ENCODE measurements around the gene MARCHF9. TPM values are rescaled to one million over a fixed set of nuclear protein-coding genes. Genes with fewer than 3 reads are reported as not detected.

Gene MARCHF9
- total RNA-seq, 1 donor from 2014 or later, result 3.6 TPM

GRCh38 chr12:57782608-57783465 lies 27.9 kb downstream of the MARCHF9 start, which contains the start of gene TSFM:
TSFM (plus strand) TSS chr12:57782787; CDS start chr12:57782802, 15 bp downstream.
- DNase-seq (ENCODE audit: low spot score), result peak; percentile 95
- ATAC-seq, result peak; percentile 99

- ATAC-seq (no peak), DNase-seq (ENCODE audit: low spot score) (no peak)
Measured at GRCh38 chr12:57783466-57783801, 28.5 kb downstream of the MARCHF9 start.

GRCh38 chr12:57783861-57784260 lies 29.0 kb downstream of the MARCHF9 start:
- ATAC-seq (no peak), DNase-seq (ENCODE audit: low spot score) (no peak)

GRCh38 chr12:57793920-57794319 lies 39.0 kb downstream of the MARCHF9 start:
- DNase-seq (ENCODE audit: low spot score), result no peak
- no peak for ATAC-seq

- ATAC-seq (no peak), DNase-seq (ENCODE audit: low spot score) (no peak)
Measured at GRCh38 chr12:57795354-57795753, 40.5 kb downstream of the MARCHF9 start.

- ATAC-seq, result no peak
Measured at GRCh38 chr12:57796996-57797395, 42.1 kb downstream of the MARCHF9 start.

GRCh38 chr12:57797933-57798332 lies 43.0 kb downstream of the MARCHF9 start:
- DNase-seq (ENCODE audit: low spot score), result no peak
- ATAC-seq, result no peak

More at GRCh38 chr12:57796996-57797395, 42.1 kb downstream of the MARCHF9 start:
- no peak for DNase-seq (ENCODE audit: low spot score)

GRCh38 chr12:57800965-57801364 lies 46.1 kb downstream of the MARCHF9 start:
- ATAC-seq, result no peak
- DNase-seq (ENCODE audit: low spot score), result no peak

- ATAC-seq, result no peak
Measured at GRCh38 chr12:57802607-57803006, 47.7 kb downstream of the MARCHF9 start.

GRCh38 chr12:57803319-57803893 lies 48.5 kb downstream of the MARCHF9 start:
- peak; percentile 95 for ATAC-seq
- DNase-seq (ENCODE audit: low spot score), result peak; percentile 58

More at GRCh38 chr12:57802607-57803006, 47.7 kb downstream of the MARCHF9 start:
- no peak for DNase-seq (ENCODE audit: low spot score)

- DNase-seq (ENCODE audit: low spot score) (no peak), ATAC-seq (no peak)
Measured at GRCh38 chr12:57806677-57807076, 51.8 kb downstream of the MARCHF9 start.

GRCh38 chr12:57807285-57807684 lies 52.4 kb downstream of the MARCHF9 start:
- no peak for DNase-seq (ENCODE audit: low spot score)
- ATAC-seq, result no peak

GRCh38 chr12:57808351-57808750 lies 53.4 kb downstream of the MARCHF9 start:
- no peak for ATAC-seq
- DNase-seq (ENCODE audit: low spot score), result no peak

- DNase-seq (ENCODE audit: low spot score), result no peak
- no peak for ATAC-seq
Measured at GRCh38 chr12:57809425-57809824, 54.5 kb downstream of the MARCHF9 start.

Other genes starting within 250 kb of the MARCHF9 start
- 13.9 TPM for gene DDIT3, start 234.6 kb upstream of the MARCHF9 start, total RNA-seq
- gene MBD6, start 232.3 kb upstream of the MARCHF9 start, total RNA-seq, result 59.6 TPM
- 28.9 TPM for gene DCTN2, start 207.9 kb upstream of the MARCHF9 start, total RNA-seq
- gene KIF5A, start 205.1 kb upstream of the MARCHF9 start, total RNA-seq, result 0.05 TPM
- 11.8 TPM for gene PIP4K2C, start 163.9 kb upstream of the MARCHF9 start, total RNA-seq
- gene DTX3, start 150.3 kb upstream of the MARCHF9 start, total RNA-seq, result 2.2 TPM
- gene ARHGEF25, start 143.7 kb upstream of the MARCHF9 start, total RNA-seq, result 1.5 TPM
- gene B4GALNT1, start 121.9 kb upstream of the MARCHF9 start, total RNA-seq, result 0.60 TPM
- 230 TPM for gene OS9, start 61.0 kb upstream of the MARCHF9 start, total RNA-seq
- gene AGAP2, start 16.4 kb upstream of the MARCHF9 start, total RNA-seq, result 0.83 TPM
- gene TSPAN31, start 10.1 kb upstream of the MARCHF9 start, total RNA-seq, result 18.2 TPM
- 30.8 TPM for gene CDK4, start 2.8 kb upstream of the MARCHF9 start, total RNA-seq
- 0.45 TPM for gene CYP27B1, start 12.0 kb downstream of the MARCHF9 start, total RNA-seq
- 9.7 TPM for gene METTL1, start 17.0 kb downstream of the MARCHF9 start, total RNA-seq
- gene EEF1AKMT3, start 17.5 kb downstream of the MARCHF9 start, total RNA-seq, result 6.0 TPM
- gene TSFM, start 27.7 kb downstream of the MARCHF9 start, total RNA-seq, result 30.0 TPM
- gene AVIL, start 63.6 kb downstream of the MARCHF9 start, total RNA-seq, result 5.1 TPM
- 86.3 TPM for gene CTDSP2, start 91.6 kb downstream of the MARCHF9 start, total RNA-seq
- gene ATP23, start 186.5 kb downstream of the MARCHF9 start, total RNA-seq, result 4.0 TPM